NCI-H2196 (cell line): ENCODE data around the gene RAX.
"Not testable (repeated sequence)": the region's sequence is repeated elsewhere in the genome, so short reads cannot be mapped to it uniquely, and the experiment has no call there.

Source experiments
- DNase-seq: peaks from one replicate; lab custom pipeline; 2025; ENCODE audit not compliant: unreplicated experiment; lab: John Stamatoyannopoulos, UW

Gene RAX

GRCh38 chr18:59273759-59274532 lies 692 bp upstream of the RAX start:
- no peak for DNase-seq

DNA sequence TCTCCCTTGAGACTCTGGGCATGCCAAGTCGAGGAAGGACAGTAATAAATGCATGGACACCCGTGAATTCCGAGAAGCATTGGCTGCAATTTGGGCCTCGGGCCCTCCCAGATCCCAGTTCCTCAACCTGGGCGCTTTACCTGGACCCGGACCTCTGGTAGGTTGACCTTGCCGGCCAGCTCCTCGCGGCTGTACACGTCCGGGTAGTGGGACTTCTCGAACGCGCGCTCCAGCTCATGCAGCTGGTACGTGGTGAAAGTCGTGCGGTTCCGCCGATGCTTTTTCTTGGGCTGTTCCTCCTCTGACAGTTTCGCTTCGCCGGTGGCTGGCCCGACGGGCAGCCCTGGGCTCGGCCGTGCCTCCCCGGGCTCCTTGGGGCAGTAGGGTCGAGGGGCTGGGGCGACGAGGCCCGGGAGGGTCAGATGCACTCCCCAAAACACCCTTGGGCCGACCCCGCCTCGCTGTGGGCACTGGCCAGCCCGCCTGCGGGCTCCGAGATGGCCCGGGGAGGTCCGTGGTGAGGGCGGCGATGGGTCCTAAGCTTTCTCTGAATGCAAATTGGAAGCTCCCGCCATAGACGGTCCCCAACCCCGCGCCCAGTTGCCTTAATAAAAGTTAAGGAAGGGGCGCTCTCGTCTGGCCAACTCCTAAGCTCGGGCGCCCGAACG lies 899 bp downstream of the RAX start:
- no peak for DNase-seq

- no peak for DNase-seq
Measured at GRCh38 chr18:59271606-59272220, 1.5 kb downstream of the RAX start.

GRCh38 chr18:59270689-59271257 lies 2.5 kb downstream of the RAX start:
- DNase-seq = no peak

DNA sequence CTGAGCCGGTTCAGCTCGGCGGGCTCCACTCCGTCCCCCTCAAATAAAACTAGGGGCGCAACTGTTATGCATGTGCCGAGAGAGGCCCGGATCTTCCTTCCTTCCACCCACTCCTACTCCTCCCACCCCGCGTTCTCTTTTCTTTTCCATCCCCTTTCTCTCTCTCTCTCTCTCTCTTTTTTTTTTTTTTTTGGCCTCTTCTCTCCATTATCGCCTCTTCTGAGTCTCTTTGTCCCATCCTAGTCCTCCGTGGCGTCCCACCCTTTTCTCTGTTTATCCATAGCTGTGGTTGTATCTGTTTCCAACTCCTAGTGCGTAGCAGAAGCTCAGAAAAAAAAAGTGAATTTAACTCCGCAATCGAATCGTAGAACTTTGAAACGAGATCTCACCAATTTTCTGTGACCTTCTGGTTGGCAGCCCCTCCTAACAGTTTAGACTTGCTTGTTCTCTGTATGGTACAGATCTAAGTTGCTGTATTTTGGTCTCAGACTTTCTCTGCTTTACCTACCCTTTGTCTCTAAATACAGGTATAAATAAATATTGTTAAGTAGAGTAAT lies 3.6 kb downstream of the RAX start:
- DNase-seq = no peak

- DNase-seq = peak; percentile 54
Measured at GRCh38 chr18:59268721-59269562, 4.3 kb downstream of the RAX start.

- no peak for DNase-seq
Measured at GRCh38 chr18:59268127-59268720, 5.0 kb downstream of the RAX start.

DNA sequence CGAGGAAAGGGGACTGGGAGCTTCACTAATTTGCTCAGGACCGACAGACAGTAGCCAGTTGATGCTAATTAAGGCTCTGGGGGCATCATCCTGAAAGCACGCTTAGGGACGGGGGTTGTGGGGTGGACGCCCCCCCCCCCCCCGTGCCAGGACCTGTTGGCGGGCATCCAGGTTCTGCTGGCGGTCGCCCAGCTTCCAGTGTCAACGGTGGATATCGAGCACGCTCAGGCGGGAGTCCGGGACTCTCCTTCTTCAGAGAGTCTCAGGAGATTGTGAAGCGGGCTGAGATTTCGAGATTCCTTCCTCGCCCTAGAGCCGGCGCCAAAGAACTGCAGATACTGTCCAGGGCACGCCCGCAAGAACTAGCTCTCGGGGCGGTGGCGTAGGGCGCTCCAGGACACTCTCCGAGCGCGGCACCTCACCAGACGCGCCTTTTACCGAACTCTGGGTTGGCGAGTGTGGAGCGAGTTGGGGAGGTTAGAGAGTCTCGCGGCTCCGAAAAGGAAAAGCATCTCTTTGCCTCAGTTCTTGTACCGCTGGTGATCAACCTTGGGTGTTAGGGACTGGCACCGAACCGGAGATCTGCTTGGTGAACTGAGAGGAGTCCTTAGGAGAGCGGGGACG lies 5.6 kb downstream of the RAX start:
- no peak for DNase-seq

DNA sequence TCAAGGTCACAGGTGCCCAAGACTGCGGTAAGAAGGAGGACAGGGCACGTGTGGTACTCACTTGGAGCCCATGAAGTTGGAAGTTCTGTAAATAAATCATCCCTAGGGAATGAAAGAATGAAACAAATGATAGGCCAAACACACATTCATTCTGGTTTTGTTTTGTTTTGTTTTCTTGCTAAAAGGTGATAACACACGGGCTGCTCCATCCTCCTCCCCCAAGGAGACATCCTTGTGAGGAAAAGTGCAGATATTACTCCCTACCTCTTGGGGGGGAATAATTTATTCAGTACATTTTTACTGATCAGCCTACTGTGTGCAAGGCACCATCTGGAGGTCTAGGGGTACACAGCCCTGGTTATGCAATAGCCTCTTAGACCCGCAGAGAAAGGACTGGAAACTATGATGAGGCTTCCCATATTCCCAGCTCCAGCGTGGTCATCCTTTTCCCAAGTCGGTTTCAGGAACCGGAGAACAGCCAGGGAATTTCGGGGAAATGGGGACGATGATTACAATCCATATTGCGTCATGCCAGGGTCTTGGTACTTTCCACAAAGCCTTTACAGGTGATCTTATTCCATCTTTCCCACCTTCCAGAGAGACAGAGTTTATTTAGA lies 6.3 kb downstream of the RAX start:
- DNase-seq = no peak

- DNase-seq = no peak
Measured at GRCh38 chr18:59266459-59266858, 6.8 kb downstream of the RAX start.

GRCh38 chr18:59265974-59266369 lies 7.3 kb downstream of the RAX start:
- DNase-seq = no peak

DNA sequence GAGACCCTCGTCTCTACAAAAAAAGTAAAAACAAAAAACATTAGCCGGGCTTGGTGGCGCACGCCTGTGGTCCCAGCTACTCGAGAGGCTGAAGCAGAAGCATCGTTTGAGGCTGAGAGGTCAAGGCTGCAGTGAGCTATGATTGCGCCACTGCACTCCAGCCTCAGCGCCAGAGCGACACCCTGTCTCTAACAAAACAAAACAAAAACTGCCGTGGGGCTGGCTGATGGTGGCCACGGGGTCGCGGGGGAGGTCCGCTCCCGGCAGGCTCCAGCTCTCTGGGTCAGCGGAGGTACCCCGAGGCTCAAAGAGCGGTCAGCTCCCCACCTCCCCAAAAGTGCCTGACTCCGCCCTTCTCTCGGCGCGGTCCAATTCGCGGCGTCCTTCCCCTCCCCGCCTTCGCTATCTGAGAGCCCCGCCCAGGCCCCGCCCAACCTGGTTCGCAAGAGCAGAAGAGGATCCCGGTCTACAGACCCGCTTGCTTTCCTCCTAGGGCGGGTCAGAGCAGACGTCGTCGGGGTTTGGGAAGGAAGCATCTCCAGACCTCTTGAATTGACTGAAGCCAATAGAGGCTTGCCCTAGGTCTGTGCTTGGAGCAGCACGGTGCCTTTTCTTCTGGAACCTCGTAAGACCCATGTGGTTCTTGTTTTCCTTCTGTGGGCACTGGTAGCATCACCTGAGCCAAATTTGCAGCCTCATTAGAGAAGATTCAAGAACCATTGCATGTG lies 7.8 kb downstream of the RAX start:
- no peak for DNase-seq

DNA sequence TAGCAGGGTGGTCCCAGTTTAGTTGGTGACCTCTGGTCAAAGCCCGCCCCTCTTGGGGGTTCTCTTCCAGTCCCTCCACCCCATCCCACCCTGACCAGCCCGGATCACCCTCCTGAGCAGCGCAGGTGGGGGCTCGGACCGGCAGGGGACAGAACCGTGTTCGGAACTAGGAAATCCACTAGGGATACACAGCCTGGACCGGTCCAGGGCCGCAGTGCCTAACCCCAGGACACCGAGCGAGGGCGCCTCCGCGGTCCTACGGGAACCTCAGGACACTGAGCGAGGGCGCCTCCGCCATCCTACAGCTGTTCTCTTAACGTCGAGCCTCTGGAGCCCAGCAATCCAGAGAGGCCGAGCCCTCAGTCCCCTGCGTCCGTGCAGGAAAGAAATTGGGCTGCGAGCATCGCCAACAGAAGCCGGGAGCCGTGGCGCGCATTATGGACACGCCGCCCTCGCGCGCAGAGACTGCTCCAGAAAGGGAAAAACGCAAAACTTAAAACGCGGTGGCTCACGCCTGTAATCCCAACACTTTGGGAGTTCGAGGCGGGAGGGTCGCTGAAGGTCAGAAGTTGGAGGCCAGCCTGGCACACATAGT lies 8.5 kb downstream of the RAX start:
- no peak for DNase-seq

DNA sequence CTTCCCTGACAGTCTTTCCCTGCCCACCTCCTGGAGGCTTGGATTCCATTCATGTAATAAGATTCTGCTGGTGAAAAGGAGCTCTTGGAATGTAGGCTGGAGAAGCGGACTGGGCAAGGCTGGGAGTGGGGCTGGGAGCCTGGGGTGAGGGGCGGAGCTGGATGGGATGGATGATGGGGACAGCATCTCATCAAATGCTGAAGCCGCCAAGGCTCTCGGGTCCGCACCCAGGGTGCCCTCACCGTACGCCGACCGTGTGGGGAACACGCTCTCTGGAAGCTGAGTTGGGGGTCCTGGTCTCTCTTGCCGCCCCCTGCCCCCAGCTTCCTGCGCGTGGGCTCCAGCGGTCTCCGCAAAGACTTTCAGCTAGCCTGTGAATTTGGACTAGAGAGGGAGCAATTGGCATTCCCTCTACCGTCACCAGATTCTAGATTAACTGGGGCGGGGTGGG lies 9.1 kb downstream of the RAX start:
- no peak for DNase-seq

- no peak for DNase-seq
Measured at GRCh38 chr18:59263661-59264060, 9.6 kb downstream of the RAX start.

DNA sequence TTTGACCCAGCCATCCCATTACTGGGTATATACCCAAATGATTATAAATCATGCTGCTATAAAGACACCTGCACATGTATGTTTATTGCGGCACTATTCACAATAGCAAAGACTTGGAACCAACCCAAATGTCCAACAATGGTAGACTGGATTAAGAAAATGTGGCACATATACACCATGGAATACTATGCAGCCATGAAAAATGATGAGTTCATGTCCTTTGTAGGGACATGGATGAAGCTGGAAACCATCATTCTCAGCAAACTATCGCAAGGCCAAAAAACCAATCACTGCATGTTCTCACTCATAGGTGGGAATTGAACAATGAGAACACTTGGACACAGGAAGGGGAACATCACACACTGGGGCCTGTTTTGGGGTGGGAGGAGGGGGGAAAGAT lies 11.0 kb downstream of the RAX start:
- not testable (repeated sequence) for DNase-seq

DNA sequence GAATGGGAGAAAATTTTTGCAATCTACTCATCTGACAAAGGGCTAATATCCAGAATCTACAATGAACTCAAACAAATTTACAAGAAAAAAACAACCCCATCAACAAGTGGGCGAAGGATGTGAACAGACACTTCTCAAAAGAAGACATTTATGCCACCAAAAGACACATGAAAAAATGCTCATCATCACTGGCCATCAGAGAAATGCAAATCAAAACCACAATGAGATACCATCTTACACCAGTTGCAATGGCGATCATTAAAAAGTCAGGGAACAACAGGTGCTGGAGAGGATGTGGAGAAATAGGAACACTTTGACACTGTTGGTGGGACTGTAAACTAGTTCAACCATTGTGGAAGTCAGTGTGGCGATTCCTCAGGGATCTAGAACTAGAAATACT lies 11.4 kb downstream of the RAX start:
- DNase-seq = not testable (repeated sequence)

DNA sequence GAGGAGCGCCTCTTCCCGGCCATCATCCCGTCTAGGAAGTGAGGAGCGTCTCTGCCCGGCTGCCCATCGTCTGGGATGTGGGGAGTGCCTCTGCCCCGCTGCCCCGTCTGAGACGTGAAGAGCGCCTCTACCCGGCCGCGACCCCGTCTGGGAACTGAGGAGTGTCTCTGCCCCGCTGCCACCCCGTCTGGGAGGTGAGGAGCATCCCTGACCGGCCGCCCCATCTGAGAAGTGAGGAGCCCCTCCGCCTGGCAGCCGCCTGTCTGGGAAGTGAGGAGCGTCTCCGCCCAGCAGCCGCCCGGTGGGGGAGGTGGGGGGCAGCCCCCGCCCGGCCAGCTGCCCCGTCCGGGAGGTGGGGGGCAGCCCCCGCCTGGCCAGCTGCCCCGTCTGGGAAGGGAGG lies 17.8 kb downstream of the RAX start:
- not testable (repeated sequence) for DNase-seq
